Gastrocnemius medialis (tissue), 4 donors: ENCODE measurements around the gene DBNL. TPM values are rescaled to one million over a fixed set of nuclear protein-coding genes. Genes with fewer than 3 reads are reported as not detected.

Experiments used
- ATAC-seq, 2 donors: fragments of 150-250 bp; one replicate each; pipeline ENCODE4 v1.9.1; 2016
- DNase-seq, 2 donors: peaks; one replicate each; pipeline ENCODE4 v3.0.0-alpha.2; 2019
- H3K27ac ChIP-seq, 4 donors: fragments of 200-600 bp; sonication (generic); 1 replicate in 1 of 4; 2 replicates in 3 of 4; pipeline ENCODE4 v1.5.1; 2016 to 2018; ENCODE audit warnings: mild to moderate bottlenecking in 2 of 4, moderate library complexity in 1 of 4
- H3K27me3 ChIP-seq, 3 donors: fragments of 200-600 bp; sonication (generic) in 2 of 3; 1 replicate in 1 of 3; 2 replicates in 2 of 3; pipeline versions ENCODE4 v1.5.1 to v1.6.0; 2016 to 2019; ENCODE audit warnings: mild to moderate bottlenecking in 1 of 3, moderate library complexity in 1 of 3
- H3K36me3 ChIP-seq, 2 donors: fragments of 200-600 bp; sonication (generic) in 1 of 2; one replicate each; pipeline ENCODE4 v1.5.1; 2017 to 2018
- H3K4me1 ChIP-seq, 2 donors: fragments of 200-600 bp; sonication (generic) in 1 of 2; one replicate each; pipeline ENCODE4 v1.5.1; 2016 to 2017; ENCODE audit warnings: mild to moderate bottlenecking in 2 of 2
- H3K4me3 ChIP-seq, 4 donors: fragments of 200-600 bp; sonication (generic) in 3 of 4; 1 replicate in 1 of 4; 2 replicates in 3 of 4; pipeline ENCODE4 v1.5.1; 2016 to 2019; ENCODE audit warnings: mild to moderate bottlenecking in 2 of 4
- H3K9me3 ChIP-seq, 3 donors: fragments of 200-600 bp; sonication (generic) in 2 of 3; 1 replicate in 1 of 3; 2 replicates in 2 of 3; pipeline ENCODE4 v1.5.1; 2016 to 2019
- CTCF ChIP-seq, 5 experiments: fragments of 450-650 bp in 3 of 5; fragments of 200-600 bp in 2 of 5; sonication (generic) in 2 of 5; IDR thresholded peaks in 4 of 5; conservative IDR thresholded peaks in 1 of 5; 1 replicate in 4 of 5; 2 replicates in 1 of 5; pipeline ENCODE4 v1.5.1; 2016 to 2019; ENCODE audit warnings: antibody characterized with exemption in 5 of 5, mild to moderate bottlenecking in 3 of 5, moderate library complexity in 3 of 5
- POLR2A ChIP-seq, 2 donors: fragments of 450-650 bp; IDR thresholded peaks; one replicate each; pipeline ENCODE4 v1.6.1; 2017; ENCODE audit warnings: antibody characterized with exemption in 2 of 2, mild to moderate bottlenecking in 2 of 2, moderate library complexity in 2 of 2
- in situ Hi-C, 4 donors: fragments of 200-750 bp; cut with MboI; loops; one replicate each; pipeline versions ENCODE4 v1.15.0 to v1.8.0; 2017; ENCODE audit warnings: low sequenced_read_pairs in 4 of 4
- intact Hi-C: fragments of 100-400 bp; cut with DNase I; formaldehyde crosslinking; loops from one replicate; pipeline ENCODE4 v1.15.1; 2023; ENCODE audit warnings: low total_unique reads
- total RNA-seq, 4 donors: library from RNA; depleted of rRNA; stranded (reverse); fragments of >200 nt; gene quantifications; one replicate each; pipeline versions ENCODE4 v1.1.0 to v1.2.3, GENCODE V29; 2016

DBNL gene
- total RNA-seq, 4 donors from 2014 or later, result 48.0 to 77.2 (median 56.0) TPM

- intact Hi-C loops, result no loop called here
- H3K27me3 ChIP-seq, result peaks cover 8 to 10% (median 9%) of the 10 kb centered on the region in 3 donors
- H3K27ac ChIP-seq, result peak overlapping the region in 2 of 4 donors; percentile 64 to 73
- ATAC-seq, result no peak
- in situ Hi-C loops, result no loop called here
- H3K4me1 ChIP-seq, result peaks cover 0 to 8% of the 10 kb centered on the region in 2 donors
- H3K36me3 ChIP-seq, result no peaks in the 10 kb centered on the region
- TF ChIP-seq CTCF (IDR thresholded peaks at IDR 0.05 in 4 of 5, conservative IDR thresholded peaks at IDR 0.05 in 1 of 5) (no peak), POLR2A (IDR thresholded peaks at IDR 0.05) (no peak)
- no peak overlapping the region for H3K4me3 ChIP-seq
- no peaks in the 10 kb centered on the region for H3K9me3 ChIP-seq
- no peak for DNase-seq
Measured at GRCh38 chr7:44106311-44107065, 62.0 kb downstream of the DBNL start.

GRCh38 chr7:44107116-44107960 is 62.8 kb downstream of the DBNL start:
- peaks cover 0 to 8% of the 10 kb centered on the region in 2 donors for H3K4me1 ChIP-seq
- no peak overlapping the region for H3K27ac ChIP-seq
- no peaks in the 10 kb centered on the region for H3K9me3 ChIP-seq
- no peak overlapping the region for H3K4me3 ChIP-seq
- no peaks in the 10 kb centered on the region for H3K36me3 ChIP-seq
- intact Hi-C loops, result no loop called here
- H3K27me3 ChIP-seq, result peaks cover 8 to 10% (median 9%) of the 10 kb centered on the region in 3 donors
- in situ Hi-C loops, result no loop called here
- ATAC-seq (no peak), DNase-seq (no peak)
- no peak for TF ChIP-seq POLR2A (IDR thresholded peaks at IDR 0.05)

GRCh38 chr7:44107961-44108767 is 63.7 kb downstream of the DBNL start:
- Histone ChIP-seq H3K27ac (no peak overlapping the region), H3K4me1 (peaks cover 0 to 8% of the 10 kb centered on the region in 2 donors), H3K9me3 (no peaks in the 10 kb centered on the region), H3K27me3 (peaks cover 8 to 10% (median 9%) of the 10 kb centered on the region in 3 donors), H3K36me3 (no peaks in the 10 kb centered on the region), H3K4me3 (no peak overlapping the region)
- in situ Hi-C loops, result no loop called here
- intact Hi-C loops, result no loop called here
- DNase-seq (no peak), ATAC-seq (no peak)
- TF ChIP-seq CTCF (IDR thresholded peaks at IDR 0.05 in 4 of 5, conservative IDR thresholded peaks at IDR 0.05 in 1 of 5), result no peak
- no peak for TF ChIP-seq POLR2A (IDR thresholded peaks at IDR 0.05)

GRCh38 chr7:44108768-44109750 is 64.6 kb downstream of the DBNL start:
- Histone ChIP-seq H3K9me3 (no peaks in the 10 kb centered on the region), H3K27ac (no peak overlapping the region), H3K27me3 (peaks cover 8 to 10% (median 9%) of the 10 kb centered on the region in 3 donors), H3K36me3 (no peaks in the 10 kb centered on the region), H3K4me1 (peaks cover 2 to 10% of the 10 kb centered on the region in 2 donors), H3K4me3 (no peak overlapping the region)
- DNase-seq (no peak), ATAC-seq (no peak)
- TF ChIP-seq POLR2A (IDR thresholded peaks at IDR 0.05) (no peak), CTCF (IDR thresholded peaks at IDR 0.05 in 4 of 5, conservative IDR thresholded peaks at IDR 0.05 in 1 of 5) (no peak)
- in situ Hi-C loops, result no loop called here
- intact Hi-C loops, result no loop called here
